ENCODE results near the gene WDR86.

The WDR86 gene

GRCh38 chr7:151389768-151390597, 19.9 kb downstream of the WDR86 start:
- no peak for DNase-seq

- DNase-seq: no peak
Observed at GRCh38 chr7:151389096-151389767, 20.6 kb downstream of the WDR86 start.

GRCh38 chr7:151388430-151388829, 21.4 kb downstream of the WDR86 start:
- no peak for DNase-seq

GRCh38 chr7:151388007-151388297, 21.9 kb downstream of the WDR86 start:
- no peak for DNase-seq

GRCh38 chr7:151387161-151388006, 22.5 kb downstream of the WDR86 start:
- DNase-seq: no peak

- no peak for DNase-seq
Observed at GRCh38 chr7:151386301-151387160, 23.3 kb downstream of the WDR86 start.

- DNase-seq: no peak
Observed at GRCh38 chr7:151385626-151386300, 24.1 kb downstream of the WDR86 start.

GRCh38 chr7:151384776-151385625, 24.8 kb downstream of the WDR86 start:
- DNase-seq: no peak

- no peak for DNase-seq
Observed at GRCh38 chr7:151384352-151384697, 25.5 kb downstream of the WDR86 start.

GRCh38 chr7:151383638-151384351, 26.0 kb downstream of the WDR86 start:
- no peak for DNase-seq

GRCh38 chr7:151382079-151382885, 27.6 kb downstream of the WDR86 start:
- DNase-seq: no peak

GRCh38 chr7:151381348-151382078, 28.3 kb downstream of the WDR86 start:
- DNase-seq: no peak

GRCh38 chr7:151381098-151381347, 28.8 kb downstream of the WDR86 start:
- DNase-seq: no peak

GRCh38 chr7:151380199-151381097, 29.4 kb downstream of the WDR86 start:
- DNase-seq: no peak

GRCh38 chr7:151379534-151380198, 30.2 kb downstream of the WDR86 start:
- no peak for DNase-seq

GRCh38 chr7:151379193-151379520, 30.7 kb downstream of the WDR86 start:
- DNase-seq: no peak

- no peak for DNase-seq
Observed at GRCh38 chr7:151378496-151379192, 31.2 kb downstream of the WDR86 start.

All from hematopoietic multipotent progenitor cell treated with erythropoietin and hydrocortisone succinate and interleukin-3 and kit ligand, for 6 days (in vitro differentiated cells).